ENCODE results near the gene PAPOLB.
A peak's percentile ranks its signal among the peaks of the same experiment; 100 is the strongest.

Gene PAPOLB

DNA sequence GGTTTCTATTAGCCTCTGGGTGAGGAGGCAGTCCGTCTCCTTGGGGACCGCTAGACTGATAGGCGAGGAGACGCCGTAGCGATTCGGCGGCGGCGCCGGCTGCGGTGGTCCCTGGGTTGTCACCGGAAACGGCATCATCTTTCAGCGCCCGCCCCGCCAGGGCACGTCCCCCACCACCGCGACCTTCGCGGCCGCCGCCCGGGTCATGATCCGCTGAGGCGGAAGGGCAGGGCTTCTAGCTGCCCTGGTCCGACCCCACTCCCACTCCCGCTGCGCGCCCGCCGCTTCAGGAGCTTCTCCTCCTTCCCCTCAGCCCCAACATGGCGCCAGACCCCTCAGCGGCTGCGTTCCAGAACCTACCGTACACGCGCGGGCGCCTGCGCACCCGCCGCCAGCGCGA, at the start of gene PAPOLB:
TSS of gene PAPOLB (minus strand) at position 358 of the 400 bp plus-strand sequence. CDS start at position 138, 220 bp downstream.
- intact Hi-C loops (cut with DNase I; ENCODE audit: low total_unique reads): no loop called here
- DNase-seq: no peak
- Histone ChIP-seq H3K4me1 (peaks cover 0 to 5% (median 0%) of the 10 kb centered on the region in 4 donors), H3K27ac (no peak within 1 kb of the TSS), H3K27me3 (peaks cover 0 to 14% of the 10 kb centered on the region in 2 donors), H3K4me3 (peak within 1 kb of the TSS; percentile 20 to 25), H3K36me3 (peaks cover 0 to 7% (median 0%) of the 10 kb centered on the region in 3 donors), H3K9me3 (peaks cover 0 to 10% (median 8%) of the 10 kb centered on the region in 3 donors)
- TF ChIP-seq CTCF (IDR thresholded peaks at IDR 0.05): no peak

- DNase-seq: no peak
- H3K27me3 ChIP-seq: peaks cover 0 to 6% of the 10 kb centered on the region in 2 donors
- H3K4me3 ChIP-seq: no peak overlapping the region
- no peaks in the 10 kb centered on the region for H3K36me3 ChIP-seq
- H3K9me3 ChIP-seq: no peaks in the 10 kb centered on the region
- no peak for TF ChIP-seq CTCF (IDR thresholded peaks at IDR 0.05)
- intact Hi-C loops (cut with DNase I; ENCODE audit: low total_unique reads): no loop called here
- no peaks in the 10 kb centered on the region for H3K4me1 ChIP-seq
- no peak overlapping the region for H3K27ac ChIP-seq
These were observed 49.4 kb upstream of the PAPOLB start for GRCh38 chr7:4911111-4911828.

DNA sequence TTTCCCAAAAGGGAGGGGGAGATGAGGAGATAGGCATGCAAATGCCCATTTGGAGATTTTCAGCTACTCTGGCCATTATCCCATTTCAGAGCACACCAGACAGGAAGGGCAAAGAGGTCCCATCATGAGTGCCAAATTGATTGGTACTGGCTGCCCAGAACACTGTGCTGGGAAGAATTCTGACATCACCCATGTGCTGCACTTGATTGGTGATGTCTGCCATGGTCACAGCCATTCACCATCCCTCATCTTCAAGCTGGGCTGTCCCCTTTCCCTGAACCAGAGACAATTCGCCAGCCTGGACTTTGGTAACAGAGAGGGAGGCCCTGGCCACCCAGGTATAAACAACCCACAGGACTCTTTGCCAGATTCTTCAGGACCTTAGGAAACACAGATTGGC, 44.9 kb upstream of the PAPOLB start:
- intact Hi-C loops (cut with DNase I; ENCODE audit: low total_unique reads): no loop called here
- Histone ChIP-seq H3K27ac (no peak overlapping the region), H3K27me3 (peaks cover 0 to 42% of the 10 kb centered on the region in 2 donors), H3K4me3 (no peak overlapping the region), H3K4me1 (no peaks in the 10 kb centered on the region), H3K9me3 (no peaks in the 10 kb centered on the region), H3K36me3 (no peaks in the 10 kb centered on the region)
- no peak for DNase-seq
- TF ChIP-seq CTCF (IDR thresholded peaks at IDR 0.05): no peak

GRCh38 chr7:4905171-4905570, 43.3 kb upstream of the PAPOLB start:
- no peak for TF ChIP-seq CTCF (IDR thresholded peaks at IDR 0.05)
- H3K27me3 ChIP-seq: peaks cover 0 to 46% of the 10 kb centered on the region in 2 donors
- no peak overlapping the region for H3K27ac ChIP-seq
- intact Hi-C loops (cut with DNase I; ENCODE audit: low total_unique reads): no loop called here
- H3K4me1 ChIP-seq: no peaks in the 10 kb centered on the region
- no peak overlapping the region for H3K4me3 ChIP-seq
- H3K9me3 ChIP-seq: no peaks in the 10 kb centered on the region
- H3K36me3 ChIP-seq: no peaks in the 10 kb centered on the region
- no peak for DNase-seq

GRCh38 chr7:4904346-4904745, 42.5 kb upstream of the PAPOLB start:
- no peak for DNase-seq
- Histone ChIP-seq H3K27ac (no peak overlapping the region), H3K9me3 (no peaks in the 10 kb centered on the region), H3K4me3 (no peak overlapping the region), H3K36me3 (no peaks in the 10 kb centered on the region), H3K4me1 (no peaks in the 10 kb centered on the region), H3K27me3 (peaks cover 0 to 48% of the 10 kb centered on the region in 2 donors)
- TF ChIP-seq CTCF (IDR thresholded peaks at IDR 0.05): no peak
- intact Hi-C loops (cut with DNase I; ENCODE audit: low total_unique reads): no loop called here
